Measurements from ENCODE around the gene ZDHHC11B. TPM values are rescaled to one million over a fixed set of nuclear protein-coding genes. Genes with fewer than 3 reads are reported as not detected.

Gene ZDHHC11B
- polyA plus RNA-seq, 1 donor (not counting 4 experiments of a cell fraction or from before 2014, with no cell fraction given), result 0.18 TPM

GRCh38 chr5:665956-666711, 118.4 kb downstream of the ZDHHC11B start:
- DNase-seq (ENCODE audit: low read depth, low spot score), result no peak
- H3K27ac ChIP-seq (ENCODE audit: control insufficient read depth, insufficient read depth, low read length), result no peak overlapping the region
- H3K9ac ChIP-seq (ENCODE audit: control insufficient read depth, extremely low read depth, insufficient read depth, low read length), result no peak overlapping the region
- H3K4me1 ChIP-seq (ENCODE audit: control insufficient read depth, extremely low read depth, insufficient read depth, low read length), result no peaks in the 10 kb centered on the region
- H3K79me2 ChIP-seq (ENCODE audit: control insufficient read depth, insufficient read depth, low read length), result no peaks in the 10 kb centered on the region
- no peaks in the 10 kb centered on the region for H3K9me1 ChIP-seq (ENCODE audit: control insufficient read depth, extremely low read depth, insufficient read depth, low read length)
- dilution Hi-C loops (cut with MboI; ENCODE audit: extremely low pct_ligation_motif_present, low sequenced_read_pairs), result no loop called here
- no peak overlapping the region for H3K4me2 ChIP-seq (ENCODE audit: control insufficient read depth, extremely low read depth, insufficient read depth, low read depth, low read length)
- H4K20me1 ChIP-seq (ENCODE audit: control insufficient read depth, extremely low read depth, insufficient read depth, low read length), result no peaks in the 10 kb centered on the region
- peaks cover 11 to 22% of the 10 kb centered on the region in 2 experiments for H3K36me3 ChIP-seq (ENCODE audit: control insufficient read depth in 2 of 2, extremely low read depth in 1 of 2, insufficient read depth in 2 of 2, low read length in 2 of 2)
- no peak overlapping the region for H2AFZ ChIP-seq (ENCODE audit: control insufficient read depth, low read length)
- no peak for FAIRE-seq
- no peaks in the 10 kb centered on the region for H3K9me3 ChIP-seq (ENCODE audit: control insufficient read depth, low read depth, low read length)
- H3K27me3 ChIP-seq (ENCODE audit: control insufficient read depth, extremely low read depth, insufficient read depth, low read length), result no peaks in the 10 kb centered on the region
- H3K4me3 ChIP-seq (ENCODE audit: control insufficient read depth in 2 of 3, extremely low read depth in 1 of 3, insufficient read depth in 2 of 3, low read depth in 1 of 3, low read length in 3 of 3), result no peak overlapping the region
- TF ChIP-seq EZH2 (IDR thresholded peaks at IDR 0.05; ENCODE audit: low read length) (no peak), CTCF (optimal IDR thresholded peaks at IDR 0.05 in 1 of 3, IDR thresholded peaks at IDR 0.05 in 1 of 3, conservative IDR thresholded peaks at IDR 0.05 in 1 of 3; ENCODE audit: extremely low read depth in 1 of 3, insufficient read depth in 2 of 3, low read length in 3 of 3) (no peak)

GRCh38 chr5:665541-665955, 119.0 kb downstream of the ZDHHC11B start:
- no peaks in the 10 kb centered on the region for H3K9me3 ChIP-seq (ENCODE audit: control insufficient read depth, low read depth, low read length)
- no peak overlapping the region for H2AFZ ChIP-seq (ENCODE audit: control insufficient read depth, low read length)
- H3K4me1 ChIP-seq (ENCODE audit: control insufficient read depth, extremely low read depth, insufficient read depth, low read length), result no peaks in the 10 kb centered on the region
- H3K9me1 ChIP-seq (ENCODE audit: control insufficient read depth, extremely low read depth, insufficient read depth, low read length), result no peaks in the 10 kb centered on the region
- FAIRE-seq, result no peak
- no peak overlapping the region for H3K27ac ChIP-seq (ENCODE audit: control insufficient read depth, insufficient read depth, low read length)
- H3K79me2 ChIP-seq (ENCODE audit: control insufficient read depth, insufficient read depth, low read length), result no peaks in the 10 kb centered on the region
- H3K4me3 ChIP-seq (ENCODE audit: control insufficient read depth in 2 of 3, extremely low read depth in 1 of 3, insufficient read depth in 2 of 3, low read depth in 1 of 3, low read length in 3 of 3), result no peak overlapping the region
- H3K27me3 ChIP-seq (ENCODE audit: control insufficient read depth, extremely low read depth, insufficient read depth, low read length), result no peaks in the 10 kb centered on the region
- no peak overlapping the region for H3K9ac ChIP-seq (ENCODE audit: control insufficient read depth, extremely low read depth, insufficient read depth, low read length)
- no peaks in the 10 kb centered on the region for H4K20me1 ChIP-seq (ENCODE audit: control insufficient read depth, extremely low read depth, insufficient read depth, low read length)
- peaks cover 11 to 22% of the 10 kb centered on the region in 2 experiments for H3K36me3 ChIP-seq (ENCODE audit: control insufficient read depth in 2 of 2, extremely low read depth in 1 of 2, insufficient read depth in 2 of 2, low read length in 2 of 2)
- DNase-seq (ENCODE audit: low read depth, low spot score), result no peak
- dilution Hi-C loops (cut with MboI; ENCODE audit: extremely low pct_ligation_motif_present, low sequenced_read_pairs), result no loop called here
- H3K4me2 ChIP-seq (ENCODE audit: control insufficient read depth, extremely low read depth, insufficient read depth, low read depth, low read length), result no peak overlapping the region
- TF ChIP-seq CTCF (optimal IDR thresholded peaks at IDR 0.05 in 1 of 3, IDR thresholded peaks at IDR 0.05 in 1 of 3, conservative IDR thresholded peaks at IDR 0.05 in 1 of 3; ENCODE audit: extremely low read depth in 1 of 3, insufficient read depth in 2 of 3, low read length in 3 of 3) (no peak), EZH2 (IDR thresholded peaks at IDR 0.05; ENCODE audit: low read length) (no peak)

Measured in keratinocyte (primary cell).